ENCODE data around the gene PKD1. TPM values are rescaled to one million over a fixed set of nuclear protein-coding genes. Genes with fewer than 3 reads are reported as not detected.

PKD1 gene
- total RNA-seq, 1 experiment from 2014 or later, result 72.8 TPM

DNA sequence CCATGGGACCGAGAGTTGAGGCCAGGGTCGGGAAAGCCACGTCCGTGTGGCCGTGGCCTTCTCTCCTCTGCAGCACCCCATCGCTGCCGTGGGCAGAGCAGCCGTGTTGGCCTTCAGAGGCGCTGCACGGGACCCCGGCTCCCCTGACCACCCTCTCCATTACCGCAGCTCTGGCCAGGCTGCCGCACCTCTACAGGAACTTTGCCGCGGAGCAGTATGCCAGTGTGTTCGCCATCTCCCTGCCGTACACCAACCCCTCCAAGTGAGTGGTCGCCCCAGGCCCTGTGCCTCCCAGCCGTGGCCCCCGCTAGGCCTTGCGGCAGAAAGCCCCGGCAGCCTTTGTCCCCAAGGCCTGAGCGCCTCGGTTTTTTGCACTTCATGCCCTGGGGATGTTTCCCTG lies 60.1 kb downstream of the PKD1 start:
- no peaks in the 10 kb centered on the region for H3K9me3 ChIP-seq (ENCODE audit: low read length)
- no peak overlapping the region for H3K9ac ChIP-seq (ENCODE audit: low read length)
- no peaks in the 10 kb centered on the region for H3K36me3 ChIP-seq (ENCODE audit: insufficient read depth, low read length)

GRCh38 chr16:2074071-2074470 lies 61.6 kb downstream of the PKD1 start:
- Histone ChIP-seq H3K4me2 (ENCODE audit: low read depth, low read length, poor library complexity, severe bottlenecking) (no peak overlapping the region), H3K79me2 (ENCODE audit: low read length) (no peaks in the 10 kb centered on the region), H3K9ac (ENCODE audit: low read length) (no peak overlapping the region), H2AFZ (ENCODE audit: low read length) (no peak overlapping the region), H3K4me1 (ENCODE audit: low read length) (no peaks in the 10 kb centered on the region), H3K27me3 (ENCODE audit: low read length) (no peaks in the 10 kb centered on the region), H3K9me2 (replicated peaks; ENCODE audit: insufficient read depth, low read length) (no peaks in the 10 kb centered on the region), H3K9me3 (ENCODE audit: low read length) (no peaks in the 10 kb centered on the region), H3K4me3 (ENCODE audit: low read length) (no peak overlapping the region), H3K36me3 (ENCODE audit: insufficient read depth, low read length) (no peaks in the 10 kb centered on the region), H3K27ac (ENCODE audit: low read length) (no peak overlapping the region), H4K20me1 (ENCODE audit: insufficient read depth, low read depth, low read length) (no peaks in the 10 kb centered on the region)
- no peak for DNase-seq

More for the DNA sequence above, 60.1 kb downstream of the PKD1 start:
- Histone ChIP-seq H3K27ac (ENCODE audit: low read length) (no peak overlapping the region), H3K79me2 (ENCODE audit: low read length) (no peaks in the 10 kb centered on the region), H3K27me3 (ENCODE audit: low read length) (no peaks in the 10 kb centered on the region), H3K4me3 (ENCODE audit: low read length) (no peak overlapping the region), H4K20me1 (ENCODE audit: insufficient read depth, low read depth, low read length) (no peaks in the 10 kb centered on the region), H2AFZ (ENCODE audit: low read length) (no peak overlapping the region), H3K9me2 (replicated peaks; ENCODE audit: insufficient read depth, low read length) (no peaks in the 10 kb centered on the region), H3K4me2 (ENCODE audit: low read depth, low read length, poor library complexity, severe bottlenecking) (no peak overlapping the region), H3K4me1 (ENCODE audit: low read length) (no peaks in the 10 kb centered on the region)
- no peak for DNase-seq

GRCh38 chr16:2072926-2073325 lies 62.8 kb downstream of the PKD1 start:
- no peaks in the 10 kb centered on the region for H3K36me3 ChIP-seq (ENCODE audit: insufficient read depth, low read length)

DNA sequence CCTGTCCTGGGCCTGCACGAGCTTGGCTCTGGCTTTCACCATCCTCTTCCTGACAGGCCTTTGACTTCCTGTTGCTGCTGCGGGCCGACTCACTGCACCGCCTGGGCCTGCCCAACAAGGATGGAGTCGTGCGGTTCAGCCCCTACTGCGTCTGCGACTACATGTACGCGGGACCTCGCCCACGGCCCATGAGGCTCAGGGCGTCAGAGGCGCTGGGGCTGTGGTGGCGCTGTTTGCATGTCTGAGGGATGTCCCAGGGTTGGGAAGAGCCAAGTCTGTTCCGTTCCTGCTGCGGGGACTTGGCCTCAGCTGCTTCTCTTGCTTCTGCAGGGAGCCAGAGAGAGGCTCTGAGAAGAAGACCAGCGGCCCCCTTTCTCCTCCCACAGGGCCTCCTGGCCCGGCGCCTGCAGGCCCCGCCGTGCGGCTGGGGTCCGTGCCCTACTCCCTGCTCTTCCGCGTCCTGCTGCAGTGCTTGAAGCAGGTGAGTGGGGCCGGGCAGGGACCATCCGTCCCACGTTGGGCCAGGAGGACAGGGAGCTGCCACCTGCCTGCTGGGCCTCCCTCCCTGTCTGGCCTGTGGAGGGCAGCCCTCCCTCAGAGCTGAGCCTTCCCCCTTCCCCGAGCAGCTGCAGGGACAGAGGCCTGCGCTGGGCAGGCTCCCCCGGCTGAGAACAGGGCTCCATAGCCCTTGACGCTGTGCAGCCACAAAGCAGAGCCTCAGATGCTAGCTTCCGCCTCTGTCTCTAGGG lies 64.1 kb downstream of the PKD1 start:
- H3K36me3 ChIP-seq (ENCODE audit: insufficient read depth, low read length), result no peaks in the 10 kb centered on the region

More at GRCh38 chr16:2072926-2073325, 62.8 kb downstream of the PKD1 start:
- Histone ChIP-seq H3K4me2 (ENCODE audit: low read depth, low read length, poor library complexity, severe bottlenecking) (no peak overlapping the region), H3K79me2 (ENCODE audit: low read length) (no peaks in the 10 kb centered on the region), H2AFZ (ENCODE audit: low read length) (no peak overlapping the region), H3K9me3 (ENCODE audit: low read length) (no peaks in the 10 kb centered on the region), H3K4me3 (ENCODE audit: low read length) (no peak overlapping the region), H3K9me2 (replicated peaks; ENCODE audit: insufficient read depth, low read length) (no peaks in the 10 kb centered on the region), H3K27ac (ENCODE audit: low read length) (no peak overlapping the region), H4K20me1 (ENCODE audit: insufficient read depth, low read depth, low read length) (no peaks in the 10 kb centered on the region), H3K27me3 (ENCODE audit: low read length) (no peaks in the 10 kb centered on the region), H3K4me1 (ENCODE audit: low read length) (no peaks in the 10 kb centered on the region), H3K9ac (ENCODE audit: low read length) (no peak overlapping the region)
- DNase-seq, result no peak

DNA sequence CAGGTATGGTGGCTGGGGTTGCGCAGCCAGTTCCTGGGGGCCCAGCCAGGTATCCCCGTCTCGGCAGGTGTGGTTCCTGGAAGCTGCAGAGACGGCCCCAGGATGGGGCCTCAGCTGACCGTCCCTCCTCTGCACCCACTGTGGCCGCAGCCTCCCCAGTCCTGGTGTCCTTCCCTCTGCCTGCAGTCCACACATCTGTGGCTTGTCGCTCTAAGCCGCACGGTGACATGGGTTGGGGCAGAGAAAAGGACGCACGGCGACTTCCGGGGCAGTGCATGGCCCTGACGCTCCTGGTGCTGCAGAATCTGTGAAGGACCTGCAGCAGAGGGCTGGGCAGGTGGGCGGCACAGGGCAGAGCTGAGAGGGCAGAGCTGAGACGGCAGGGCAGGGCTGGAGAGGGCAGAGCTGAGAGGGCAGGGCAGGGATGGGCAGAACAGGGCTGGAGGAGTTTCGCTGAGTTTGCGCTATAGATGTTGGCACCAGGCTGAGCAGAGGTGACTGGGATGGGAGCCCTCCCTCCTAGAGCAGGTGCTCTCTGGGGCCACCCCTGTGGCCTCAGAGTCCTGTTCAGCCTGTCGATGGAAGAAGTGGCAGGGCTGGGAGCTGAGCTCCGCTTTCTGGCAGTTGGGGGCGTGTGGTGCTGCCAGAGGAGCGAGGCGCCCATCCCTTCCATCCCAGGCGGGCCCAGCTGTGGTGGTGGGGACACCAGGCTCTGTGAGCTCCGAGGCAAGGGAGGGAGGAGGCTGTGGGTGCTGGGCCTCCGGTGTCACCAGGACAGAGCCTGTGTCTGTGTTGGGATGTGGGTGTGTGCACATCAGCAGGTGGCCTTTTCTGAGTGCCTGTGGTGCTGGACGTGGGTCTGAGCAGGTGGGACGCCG lies 64.9 kb downstream of the PKD1 start:
- H3K9ac ChIP-seq (ENCODE audit: low read length), result no peak overlapping the region
- peaks cover 5% of the 10 kb centered on the region; the same call in 1 of the 2 replicates for H3K36me3 ChIP-seq (ENCODE audit: insufficient read depth, low read length)
- no peak overlapping the region for H3K4me2 ChIP-seq (ENCODE audit: low read depth, low read length, poor library complexity, severe bottlenecking)
- no peak for DNase-seq
- H2AFZ ChIP-seq (ENCODE audit: low read length), result no peak overlapping the region
- no peak overlapping the region for H3K4me3 ChIP-seq (ENCODE audit: low read length)
- no peak overlapping the region for H3K27ac ChIP-seq (ENCODE audit: low read length)
- H4K20me1 ChIP-seq (ENCODE audit: insufficient read depth, low read depth, low read length), result no peaks in the 10 kb centered on the region
- no peaks in the 10 kb centered on the region for H3K9me3 ChIP-seq (ENCODE audit: low read length)
- no peaks in the 10 kb centered on the region for H3K27me3 ChIP-seq (ENCODE audit: low read length)
- H3K9me2 ChIP-seq (replicated peaks; ENCODE audit: insufficient read depth, low read length), result no peaks in the 10 kb centered on the region
- H3K79me2 ChIP-seq (ENCODE audit: low read length), result no peaks in the 10 kb centered on the region
- H3K4me1 ChIP-seq (ENCODE audit: low read length), result no peaks in the 10 kb centered on the region

More for the DNA sequence above, 64.1 kb downstream of the PKD1 start:
- Histone ChIP-seq H3K9ac (ENCODE audit: low read length) (no peak overlapping the region), H3K79me2 (ENCODE audit: low read length) (no peaks in the 10 kb centered on the region), H3K4me3 (ENCODE audit: low read length) (no peak overlapping the region), H4K20me1 (ENCODE audit: insufficient read depth, low read depth, low read length) (no peaks in the 10 kb centered on the region), H3K9me3 (ENCODE audit: low read length) (no peaks in the 10 kb centered on the region), H3K4me1 (ENCODE audit: low read length) (no peaks in the 10 kb centered on the region), H3K9me2 (replicated peaks; ENCODE audit: insufficient read depth, low read length) (no peaks in the 10 kb centered on the region), H3K27ac (ENCODE audit: low read length) (no peak overlapping the region), H2AFZ (ENCODE audit: low read length) (no peak overlapping the region), H3K4me2 (ENCODE audit: low read depth, low read length, poor library complexity, severe bottlenecking) (no peak overlapping the region), H3K27me3 (ENCODE audit: low read length) (no peaks in the 10 kb centered on the region)
- no peak for DNase-seq

GRCh38 chr16:2066139-2066538 lies 69.6 kb downstream of the PKD1 start:
- Histone ChIP-seq H3K4me1 (ENCODE audit: low read length) (no peaks in the 10 kb centered on the region), H3K4me3 (ENCODE audit: low read length) (no peak overlapping the region), H3K27me3 (ENCODE audit: low read length) (no peaks in the 10 kb centered on the region), H3K4me2 (ENCODE audit: low read depth, low read length, poor library complexity, severe bottlenecking) (no peak overlapping the region), H3K36me3 (ENCODE audit: insufficient read depth, low read length) (peaks cover 5% of the 10 kb centered on the region; the same call in 1 of the 2 replicates), H3K79me2 (ENCODE audit: low read length) (no peaks in the 10 kb centered on the region), H3K9me2 (replicated peaks; ENCODE audit: insufficient read depth, low read length) (no peaks in the 10 kb centered on the region), H3K27ac (ENCODE audit: low read length) (no peak overlapping the region), H2AFZ (ENCODE audit: low read length) (no peak overlapping the region), H3K9me3 (ENCODE audit: low read length) (no peaks in the 10 kb centered on the region), H4K20me1 (ENCODE audit: insufficient read depth, low read depth, low read length) (no peaks in the 10 kb centered on the region), H3K9ac (ENCODE audit: low read length) (no peak overlapping the region)
- no peak for DNase-seq

DNA sequence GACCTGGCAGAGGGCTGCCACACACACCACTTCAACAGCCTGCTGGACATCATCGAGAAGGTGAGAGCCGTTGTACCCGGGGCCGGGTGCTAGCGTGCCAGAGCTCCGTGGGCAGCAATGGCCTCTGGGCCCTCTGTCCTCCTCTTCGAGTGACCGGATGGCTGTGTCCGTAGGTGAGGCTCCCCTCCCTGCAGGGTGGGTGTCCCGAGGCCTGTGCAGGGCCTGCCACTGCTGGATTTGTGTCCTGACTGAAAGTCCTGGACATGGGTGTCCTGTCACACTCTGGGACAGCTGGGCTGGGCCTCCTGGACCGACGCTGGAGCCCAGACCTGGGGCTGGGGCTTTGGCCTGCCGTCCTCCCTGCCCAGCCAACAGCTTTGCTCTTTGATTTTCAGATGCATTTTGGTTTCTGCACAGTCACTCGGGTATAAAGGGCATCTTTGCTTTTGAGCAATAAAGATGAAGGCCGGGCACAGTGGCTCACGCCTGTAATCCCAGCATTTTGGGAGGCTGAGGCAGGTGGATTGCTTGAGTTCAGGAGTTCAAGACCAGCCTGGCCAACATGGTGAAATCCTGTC lies 71.2 kb downstream of the PKD1 start:
- no peaks in the 10 kb centered on the region for H4K20me1 ChIP-seq (ENCODE audit: insufficient read depth, low read depth, low read length)
- no peak overlapping the region for H3K4me2 ChIP-seq (ENCODE audit: low read depth, low read length, poor library complexity, severe bottlenecking)
- H2AFZ ChIP-seq (ENCODE audit: low read length), result no peak overlapping the region
- H3K27ac ChIP-seq (ENCODE audit: low read length), result no peak overlapping the region
- H3K27me3 ChIP-seq (ENCODE audit: low read length), result no peaks in the 10 kb centered on the region
- H3K4me1 ChIP-seq (ENCODE audit: low read length), result no peaks in the 10 kb centered on the region
- no peaks in the 10 kb centered on the region for H3K79me2 ChIP-seq (ENCODE audit: low read length)
- H3K36me3 ChIP-seq (ENCODE audit: insufficient read depth, low read length), result peaks cover 5% of the 10 kb centered on the region; the same call in 1 of the 2 replicates
- H3K9ac ChIP-seq (ENCODE audit: low read length), result no peak overlapping the region
- no peaks in the 10 kb centered on the region for H3K9me3 ChIP-seq (ENCODE audit: low read length)
- H3K4me3 ChIP-seq (ENCODE audit: low read length), result no peak overlapping the region
- no peaks in the 10 kb centered on the region for H3K9me2 ChIP-seq (replicated peaks; ENCODE audit: insufficient read depth, low read length)
- DNase-seq, result no peak

DNA sequence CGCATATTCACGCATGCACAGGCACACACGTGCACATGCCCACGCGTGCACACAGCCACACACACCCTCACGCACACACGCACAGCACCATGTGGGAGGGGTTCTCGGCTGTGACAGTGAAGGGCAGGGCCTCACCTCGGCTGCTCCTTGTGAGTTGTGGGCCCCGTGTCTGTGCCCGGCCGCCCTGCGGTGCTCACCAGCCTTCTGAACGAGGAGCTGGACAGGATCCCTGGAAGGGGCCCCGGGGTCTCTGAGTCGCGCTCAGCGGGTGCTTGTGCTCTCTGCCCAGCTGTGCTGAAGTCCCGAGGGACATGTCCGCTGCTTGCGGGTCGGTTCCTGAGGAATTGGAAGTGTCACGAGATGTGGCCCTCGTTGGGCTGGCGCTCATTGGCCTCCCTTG lies 71.8 kb downstream of the PKD1 start:
- H3K27ac ChIP-seq (ENCODE audit: low read length), result no peak overlapping the region
- H3K9me3 ChIP-seq (ENCODE audit: low read length), result no peaks in the 10 kb centered on the region
- H3K79me2 ChIP-seq (ENCODE audit: low read length), result no peaks in the 10 kb centered on the region
- no peak overlapping the region for H3K9ac ChIP-seq (ENCODE audit: low read length)
- DNase-seq, result no peak
- no peak overlapping the region for H2AFZ ChIP-seq (ENCODE audit: low read length)
- H3K9me2 ChIP-seq (replicated peaks; ENCODE audit: insufficient read depth, low read length), result no peaks in the 10 kb centered on the region
- H3K4me1 ChIP-seq (ENCODE audit: low read length), result no peaks in the 10 kb centered on the region
- no peaks in the 10 kb centered on the region for H4K20me1 ChIP-seq (ENCODE audit: insufficient read depth, low read depth, low read length)
- peaks cover 5% of the 10 kb centered on the region; the same call in 1 of the 2 replicates for H3K36me3 ChIP-seq (ENCODE audit: insufficient read depth, low read length)
- no peak overlapping the region for H3K4me3 ChIP-seq (ENCODE audit: low read length)
- H3K27me3 ChIP-seq (ENCODE audit: low read length), result no peaks in the 10 kb centered on the region
- no peak overlapping the region for H3K4me2 ChIP-seq (ENCODE audit: low read depth, low read length, poor library complexity, severe bottlenecking)
